ENCODE data around the gene AASS. TPM values are rescaled to one million over a fixed set of nuclear protein-coding genes. Genes with fewer than 3 reads are reported as not detected.

Gene AASS
- total and polyA plus RNA-seq, 10 of the 15 experiments (the other 5 are each of a cell fraction or from before 2014, with no cell fraction given): 0.09 to 8.0 (median 0.39) TPM

DNA sequence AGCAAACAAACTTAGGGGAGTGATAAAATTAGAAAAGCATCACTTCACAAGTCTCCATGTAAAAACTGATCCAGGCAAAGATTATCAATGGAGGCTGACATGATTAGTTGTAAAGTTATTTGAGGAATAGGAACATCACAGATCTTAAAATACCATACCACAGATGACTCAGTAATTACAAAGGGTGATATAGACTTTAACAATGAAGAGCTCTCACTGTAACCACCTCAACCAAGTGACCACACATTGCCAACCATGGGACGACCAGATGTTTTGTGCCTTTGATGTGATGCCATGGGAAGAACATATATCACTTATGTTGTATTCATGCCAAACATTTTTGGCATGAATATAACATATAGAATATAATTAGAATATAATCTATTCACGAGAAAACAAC is 11.7 kb downstream of the AASS start:
- Histone ChIP-seq H2AFZ (ENCODE audit: control insufficient read depth, low read depth, low read length) (no peak overlapping the region), H3K36me3 (ENCODE audit: control insufficient read depth in 2 of 2, insufficient read depth in 2 of 2, low read length in 1 of 2) (no peaks in the 10 kb centered on the region), H3K4me1 (ENCODE audit: control insufficient read depth, insufficient read depth, low read length) (no peaks in the 10 kb centered on the region), H3K9me3 (replicated peaks; ENCODE audit: control insufficient read depth, insufficient read depth, low read length) (no peaks in the 10 kb centered on the region), H3K27me3 (replicated peaks in 1 of 2; ENCODE audit: control insufficient read depth in 2 of 2, insufficient read depth in 2 of 2, low read length in 1 of 2) (no peaks in the 10 kb centered on the region), H3K9ac (ENCODE audit: control insufficient read depth, insufficient read depth, low read length) (no peak overlapping the region), H3K4me2 (ENCODE audit: control insufficient read depth, insufficient read depth) (no peak overlapping the region), H3K27ac (ENCODE audit: control insufficient read depth, insufficient read depth) (no peak overlapping the region), H3K4me3 (no peak overlapping the region), H3K79me2 (ENCODE audit: control insufficient read depth, insufficient read depth, low read length) (no peaks in the 10 kb centered on the region), H4K20me1 (ENCODE audit: control insufficient read depth, insufficient read depth) (no peaks in the 10 kb centered on the region)
- TF ChIP-seq SPI1 (IDR thresholded peaks at IDR 0.05; ENCODE audit: borderline replicate concordance, insufficient read depth, low read depth, low read length) (no peak), PAX8 (IDR thresholded peaks at IDR 0.05) (no peak), NFYB (IDR thresholded peaks at IDR 0.05; ENCODE audit: insufficient read depth, low read depth, low read length) (no peak), EZH2 (IDR thresholded peaks at IDR 0.05; ENCODE audit: borderline replicate concordance, control insufficient read depth, low read depth, low read length) (no peak), MAX (IDR thresholded peaks at IDR 0.05; ENCODE audit: low read depth, low read length) (no peak), TCF12 (IDR thresholded peaks at IDR 0.05; ENCODE audit: low read depth, low read length) (no peak), RCOR1 (conservative IDR thresholded peaks at IDR 0.05; ENCODE audit: low read depth, low read length) (no peak), IKZF2 (IDR thresholded peaks at IDR 0.05) (no peak)
- intact Hi-C loops (cut with micrococcal nuclease; ENCODE audit: unreplicated experiment) (no loop called here), in situ Hi-C loops (cut with MboI) (no loop called here)
- no TSS peak for BruUV-seq (replicated peaks)
- FAIRE-seq (no peak), DNase-seq (ENCODE audit: low read depth, low spot score) (no peak), ATAC-seq (no peak)
- ChIA-PET RAD21 (ENCODE audit: unreplicated experiment) (no interaction called here), POLR2A (no interaction called here), CTCF (no interaction called here), SMC1A (ENCODE audit: uncharacterized antibody, unreplicated experiment) (no interaction called here)
- 53% methylated on average over 2 of the region's 2 CpGs for WGBS (ENCODE audit: insufficient coverage, insufficient replicate concordance, low lambda C conversion rate, missing lambda C conversion rate)

- FAIRE-seq: no peak
- H3K9me3 ChIP-seq (replicated peaks; ENCODE audit: control insufficient read depth, insufficient read depth, low read length): no peaks in the 10 kb centered on the region
- no TSS peak for BruUV-seq (replicated peaks)
- ChIA-PET RAD21 (ENCODE audit: unreplicated experiment) (no interaction called here), POLR2A (no interaction called here), SMC1A (ENCODE audit: uncharacterized antibody, unreplicated experiment) (no interaction called here), CTCF (interaction anchor here (1.4 kb wide), 1 partner anchor 31 kb away, joined by 5 read pairs; no protein-coding TSS in a partner anchor)
- H3K79me2 ChIP-seq (ENCODE audit: control insufficient read depth, insufficient read depth, low read length): no peaks in the 10 kb centered on the region
- TF ChIP-seq KAT2A (conservative IDR thresholded peaks at IDR 0.05; ENCODE audit: control insufficient read depth, low read depth, low read length) (no peak), TCF12 (IDR thresholded peaks at IDR 0.05; ENCODE audit: low read depth, low read length) (no peak), MYC (IDR thresholded peaks at IDR 0.05; ENCODE audit: insufficient read depth, insufficient read length, insufficient replicate concordance, low read length, severe bottlenecking) (no peak), MYB (IDR thresholded peaks at IDR 0.05; ENCODE audit: borderline replicate concordance, low read depth, low read length) (no peak), IRF3 (IDR thresholded peaks at IDR 0.05) (no peak)
- no peak overlapping the region for H3K27ac ChIP-seq (ENCODE audit: control insufficient read depth, insufficient read depth)
- in situ Hi-C loops (cut with MboI): no loop called here
- no peaks in the 10 kb centered on the region for H4K20me1 ChIP-seq (ENCODE audit: control insufficient read depth, insufficient read depth)
- no peaks in the 10 kb centered on the region for H3K4me1 ChIP-seq (ENCODE audit: control insufficient read depth, insufficient read depth, low read length)
- no peak overlapping the region for H3K9ac ChIP-seq (ENCODE audit: control insufficient read depth, insufficient read depth, low read length)
- no peak for ATAC-seq
- H2AFZ ChIP-seq (ENCODE audit: control insufficient read depth, low read depth, low read length): no peak overlapping the region
- no peak overlapping the region for H3K4me3 ChIP-seq
- DNase-seq (ENCODE audit: low read depth, low spot score): no peak
- no peaks in the 10 kb centered on the region for H3K36me3 ChIP-seq (ENCODE audit: control insufficient read depth in 2 of 2, insufficient read depth in 2 of 2, low read length in 1 of 2)
- no peaks in the 10 kb centered on the region for H3K27me3 ChIP-seq (replicated peaks in 1 of 2; ENCODE audit: control insufficient read depth in 2 of 2, insufficient read depth in 2 of 2, low read length in 1 of 2)
- no peak overlapping the region for H3K4me2 ChIP-seq (ENCODE audit: control insufficient read depth, insufficient read depth)
- intact Hi-C loops (cut with micrococcal nuclease; ENCODE audit: unreplicated experiment): no loop called here
Observed at GRCh38 chr7:122123746-122124145, 20.3 kb downstream of the AASS start.

Measured in GM12878 (cell line).